NT2/D1 (cell line): ENCODE measurements around the gene TMEM179.

Experiments
- SUZ12 ChIP-seq: IDR thresholded peaks from 2 replicates; pipeline ENCODE4 v1.6.1; 2011; ENCODE audit not compliant: insufficient read length, insufficient read depth; ENCODE audit errors: extremely low read depth
- ZNF274 ChIP-seq: IDR thresholded peaks from 2 replicates; pipeline ENCODE4 v1.6.1; 2011; ENCODE audit warnings: mild to moderate bottlenecking, low read depth, low read length

GRCh38 chr14:104634138-104634760 lies 29.7 kb upstream of the TMEM179 start:
- TF ChIP-seq SUZ12 (no peak), ZNF274 (no peak)
